Esophagus squamous epithelium (tissue), 4 donors: Measurements from ENCODE around the gene CNNM2.

Source experiments
- POLR2A ChIP-seq, 4 donors: fragments of 450-650 bp; IDR thresholded peaks; one replicate each; pipeline ENCODE4 v1.6.1; 2017; ENCODE audit warnings: antibody characterized with exemption in 4 of 4, mild to moderate bottlenecking in 4 of 4, moderate library complexity in 3 of 4
- TF ChIP-seq, protein P1 (sequence below), 6 experiments: fragments of 450-650 bp in 4 of 6; fragments of 200-600 bp in 2 of 6; sonication (generic) in 2 of 6; IDR thresholded peaks; one replicate each; pipeline ENCODE4 v1.5.1; 2016 to 2019; ENCODE audit warnings: antibody characterized with exemption in 6 of 6, mild to moderate bottlenecking in 4 of 6, moderate library complexity in 4 of 6

DNA sequence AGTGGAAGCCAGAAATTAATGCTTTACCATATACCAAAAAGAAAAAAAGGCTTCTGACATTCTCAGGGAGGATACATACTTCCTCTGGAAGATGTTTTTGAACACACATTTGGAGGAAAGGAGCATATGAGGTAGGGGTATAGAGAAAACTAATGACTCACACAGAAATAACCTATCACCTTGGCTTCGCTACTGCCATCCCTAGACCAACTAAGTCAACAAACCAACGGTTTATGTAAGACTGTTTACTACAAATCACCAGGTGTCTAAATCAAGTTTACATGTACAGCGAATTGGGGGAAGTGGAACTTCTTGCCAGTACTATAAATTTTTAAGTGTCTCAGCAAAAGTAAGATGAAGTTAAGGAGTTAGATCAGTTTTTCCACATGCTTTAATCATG lies 178.0 kb downstream of the CNNM2 start:
- TF ChIP-seq, protein P1, sequence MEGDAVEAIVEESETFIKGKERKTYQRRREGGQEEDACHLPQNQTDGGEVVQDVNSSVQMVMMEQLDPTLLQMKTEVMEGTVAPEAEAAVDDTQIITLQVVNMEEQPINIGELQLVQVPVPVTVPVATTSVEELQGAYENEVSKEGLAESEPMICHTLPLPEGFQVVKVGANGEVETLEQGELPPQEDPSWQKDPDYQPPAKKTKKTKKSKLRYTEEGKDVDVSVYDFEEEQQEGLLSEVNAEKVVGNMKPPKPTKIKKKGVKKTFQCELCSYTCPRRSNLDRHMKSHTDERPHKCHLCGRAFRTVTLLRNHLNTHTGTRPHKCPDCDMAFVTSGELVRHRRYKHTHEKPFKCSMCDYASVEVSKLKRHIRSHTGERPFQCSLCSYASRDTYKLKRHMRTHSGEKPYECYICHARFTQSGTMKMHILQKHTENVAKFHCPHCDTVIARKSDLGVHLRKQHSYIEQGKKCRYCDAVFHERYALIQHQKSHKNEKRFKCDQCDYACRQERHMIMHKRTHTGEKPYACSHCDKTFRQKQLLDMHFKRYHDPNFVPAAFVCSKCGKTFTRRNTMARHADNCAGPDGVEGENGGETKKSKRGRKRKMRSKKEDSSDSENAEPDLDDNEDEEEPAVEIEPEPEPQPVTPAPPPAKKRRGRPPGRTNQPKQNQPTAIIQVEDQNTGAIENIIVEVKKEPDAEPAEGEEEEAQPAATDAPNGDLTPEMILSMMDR (IDR thresholded peaks at IDR 0.05): no peak
- TF ChIP-seq POLR2A (IDR thresholded peaks at IDR 0.05): no peak
